Stimulated activated CD4-positive, alpha-beta T cell treated with anti-CD3 and anti-CD28 coated beads, TNF-alpha, amount 100 ng/mL, for 1 hour (primary cell): ENCODE data around the gene CYCS.
"Not testable (repeated sequence)": the region's sequence is repeated elsewhere in the genome, so short reads cannot be mapped to it uniquely, and the experiment has no call there.

ENCODE experiments used
- DNase-seq, 3 donors: peaks; one replicate each; pipeline ENCODE4 v3.0.0-alpha.2; 2020; ENCODE audit warnings: low read depth in 3 of 3, low spot score in 1 of 3

Gene CYCS

DNA sequence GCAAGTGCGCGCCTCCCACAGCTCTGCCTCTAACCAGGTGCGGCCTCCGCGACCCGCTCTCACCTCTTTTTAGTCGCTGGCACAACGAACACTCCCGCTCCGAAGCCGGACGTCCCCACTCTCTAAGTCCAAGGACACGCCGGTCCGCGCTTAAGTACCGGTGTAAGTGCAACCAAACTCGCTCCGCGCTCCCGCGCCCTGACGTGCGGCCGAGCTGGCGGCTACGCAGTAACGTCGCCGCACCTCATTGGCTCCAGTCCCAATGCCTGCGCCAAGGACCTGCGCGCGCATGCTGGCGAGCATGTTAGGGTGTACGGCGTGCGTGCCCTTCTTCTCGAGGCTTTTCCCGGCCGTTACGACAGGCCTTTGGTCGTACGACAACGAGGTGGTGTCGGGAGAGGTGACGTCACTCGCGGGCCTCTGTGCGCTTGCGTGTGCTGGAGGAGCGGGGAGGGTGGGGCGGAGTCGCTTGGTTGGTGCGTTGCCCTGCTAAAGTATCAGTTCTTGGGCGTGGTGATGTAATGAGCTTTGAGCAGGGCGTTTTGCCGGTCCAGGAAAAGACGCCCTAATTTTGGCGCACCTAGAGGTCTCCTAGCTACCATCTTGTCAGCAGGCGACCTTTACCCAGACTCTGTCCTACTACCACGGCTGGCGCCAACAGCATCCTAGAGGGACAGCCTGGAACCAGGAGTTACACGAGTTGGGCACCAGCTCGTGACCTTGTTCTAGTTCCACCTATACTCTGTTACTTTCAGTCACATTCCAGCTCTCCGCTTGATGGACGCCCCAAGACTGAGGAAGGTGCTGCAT is at the start of gene CYCS:
TSS of gene CYCS (minus strand) at position 124 of the 810 bp plus-strand sequence. CDS start 1,141 bp downstream, outside the sequence.
- DNase-seq = peak; percentile 97 to 99 (median 99)

DNA sequence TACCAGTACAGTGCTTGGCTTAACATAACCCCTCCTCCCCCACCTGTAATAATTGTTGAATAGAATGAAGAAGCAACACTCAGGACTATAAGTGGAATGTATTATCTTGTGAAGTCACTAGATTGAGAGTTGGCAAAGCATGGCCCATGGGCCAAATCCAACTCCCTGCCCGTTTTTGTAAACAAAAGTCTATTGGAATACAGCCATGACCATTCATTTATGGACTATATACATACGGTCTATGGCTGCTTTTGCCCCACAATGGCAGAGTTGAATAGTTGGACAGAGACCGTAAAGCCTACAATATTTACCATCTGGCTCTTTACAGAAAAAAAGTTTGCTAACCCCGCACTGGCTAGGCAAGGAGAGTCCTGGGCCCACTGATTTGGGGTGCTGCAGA is 48.1 kb upstream of the CYCS start:
- DNase-seq = no peak

DNA sequence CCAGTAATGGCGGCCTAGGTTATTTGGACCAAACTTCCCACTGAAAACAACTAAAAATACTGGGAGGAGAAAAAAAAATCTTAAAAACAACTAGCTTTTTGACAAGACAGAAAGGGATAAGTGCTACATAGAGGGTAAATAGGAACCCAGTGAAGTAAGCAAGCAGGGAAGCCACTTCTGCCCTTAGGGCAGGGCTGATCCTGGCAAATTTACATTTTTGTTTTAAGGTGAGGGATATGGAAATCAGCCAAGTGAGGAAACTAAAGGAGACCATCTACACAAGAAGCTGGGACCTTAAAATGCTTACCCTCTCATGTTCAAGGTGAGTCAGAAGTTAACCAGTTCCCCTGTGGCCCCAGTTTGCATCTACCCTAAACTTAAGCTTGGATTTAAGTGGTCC is 46.5 kb upstream of the CYCS start:
- no peak for DNase-seq

- no peak for DNase-seq
Observed at GRCh38 chr7:25171071-25171470, 46.0 kb upstream of the CYCS start.

DNA sequence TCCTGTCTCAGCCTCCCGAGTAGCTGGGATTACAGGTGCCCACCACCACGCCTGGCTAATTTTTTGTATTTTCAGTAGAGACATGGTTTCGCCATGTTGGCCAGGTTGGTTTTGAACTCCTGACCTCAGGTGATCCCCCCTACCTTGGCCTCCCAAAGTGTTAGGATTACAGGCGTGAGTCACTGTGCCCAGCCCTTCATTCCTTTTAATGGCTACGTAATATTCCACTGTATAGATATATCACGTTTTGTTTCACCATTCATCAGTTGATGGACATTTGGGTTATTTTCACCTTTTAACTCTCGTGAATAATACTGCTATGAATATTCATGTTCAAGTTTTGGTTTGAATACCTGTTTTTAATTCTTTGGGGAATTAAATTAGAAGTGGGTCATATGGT is 44.6 kb upstream of the CYCS start:
- DNase-seq = no peak

DNA sequence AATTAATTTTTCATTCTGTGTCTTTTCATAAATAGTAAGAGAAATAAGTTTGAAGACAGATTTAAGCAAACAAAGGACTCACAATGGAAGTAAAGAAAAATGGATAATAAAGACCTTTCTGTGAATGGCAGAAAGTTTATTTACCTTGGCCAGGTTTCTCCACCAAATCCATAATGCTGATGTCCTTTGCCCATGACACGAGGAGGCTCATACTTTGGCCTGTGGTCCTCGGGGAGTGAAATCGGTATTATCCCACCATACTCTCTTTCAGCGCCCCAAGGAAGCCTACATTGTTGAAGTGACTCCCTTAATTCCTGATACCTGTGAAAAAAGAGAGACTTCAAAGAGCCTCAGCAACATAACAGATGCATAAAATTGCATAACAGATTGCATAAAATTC is 43.1 kb upstream of the CYCS start:
- no peak for DNase-seq

- no peak for DNase-seq
Observed at GRCh38 chr7:25167262-25167843, 42.3 kb upstream of the CYCS start.

DNA sequence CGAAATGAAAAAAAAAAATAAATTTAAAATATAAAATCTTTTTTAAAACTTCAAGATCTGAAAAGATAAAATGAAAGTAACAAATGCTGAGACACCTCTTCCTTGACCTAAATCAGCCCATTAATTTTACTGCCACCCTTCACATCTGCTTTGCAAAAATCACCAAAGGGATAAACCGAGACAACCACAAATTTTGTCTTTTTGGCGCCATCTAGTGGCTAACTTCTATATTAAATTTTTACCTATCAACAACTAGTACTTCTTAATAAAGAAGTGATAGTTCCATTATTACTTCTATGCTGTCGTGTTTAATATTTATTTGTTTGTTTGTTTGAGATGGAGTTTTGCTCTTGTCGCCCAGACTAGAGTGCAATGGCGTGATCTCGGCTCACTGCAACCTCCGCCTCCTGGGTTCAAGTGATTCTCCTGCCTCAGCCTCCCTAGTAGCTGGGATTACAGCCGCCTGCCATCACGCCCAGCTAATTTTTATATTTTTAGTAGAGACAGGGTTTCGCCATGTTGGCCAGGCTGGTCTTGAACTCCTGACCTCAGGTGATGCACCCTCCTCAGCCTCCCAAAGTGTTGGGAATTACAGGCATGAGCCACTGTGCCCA is 35.0 kb upstream of the CYCS start:
- DNase-seq = not testable (repeated sequence)

DNA sequence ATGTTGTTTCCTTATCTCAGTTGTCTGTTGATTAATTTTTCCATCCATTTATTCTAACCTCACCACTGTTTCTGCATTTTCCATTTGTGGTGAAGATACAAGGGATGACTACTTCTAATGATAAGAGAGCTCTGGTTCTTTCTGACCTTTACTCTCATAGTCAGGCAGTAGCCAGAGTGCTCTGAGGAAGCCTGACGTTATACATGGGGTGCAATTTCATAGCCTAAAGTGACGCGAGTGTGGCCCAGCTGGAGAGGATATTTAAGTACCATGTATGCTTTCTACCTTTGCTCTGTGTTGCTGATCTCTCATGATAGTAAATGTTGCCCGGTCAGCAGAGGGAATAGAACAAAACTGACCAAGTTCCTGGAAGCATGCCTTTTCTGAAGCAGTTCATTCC is 33.9 kb upstream of the CYCS start:
- no peak for DNase-seq

DNA sequence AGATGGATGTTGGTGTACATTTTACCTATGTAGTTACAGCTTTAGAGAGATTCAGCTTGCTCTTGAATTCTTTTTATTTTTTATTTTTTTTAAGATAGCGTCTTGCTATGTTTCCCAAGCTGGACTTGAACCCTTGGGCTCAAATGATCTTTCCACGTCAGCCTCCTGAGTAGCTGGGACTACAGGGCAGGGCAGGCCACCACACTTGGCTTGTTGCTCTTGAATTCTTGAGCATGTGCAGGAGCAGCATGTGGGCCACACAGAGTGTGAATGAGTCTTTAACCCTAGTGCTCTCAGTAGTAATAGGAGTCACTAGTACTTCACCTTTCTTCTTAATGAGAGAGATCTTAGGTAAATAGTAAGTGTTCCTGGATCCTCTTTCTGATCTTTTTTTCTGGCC is 26.7 kb upstream of the CYCS start:
- no peak for DNase-seq

- DNase-seq = no peak
Observed at GRCh38 chr7:25149836-25150235, 24.8 kb upstream of the CYCS start.

- DNase-seq = no peak
Observed at GRCh38 chr7:25148772-25149575, 23.9 kb upstream of the CYCS start.

- no peak for DNase-seq
Observed at GRCh38 chr7:25143763-25144162, 18.7 kb upstream of the CYCS start.

DNA sequence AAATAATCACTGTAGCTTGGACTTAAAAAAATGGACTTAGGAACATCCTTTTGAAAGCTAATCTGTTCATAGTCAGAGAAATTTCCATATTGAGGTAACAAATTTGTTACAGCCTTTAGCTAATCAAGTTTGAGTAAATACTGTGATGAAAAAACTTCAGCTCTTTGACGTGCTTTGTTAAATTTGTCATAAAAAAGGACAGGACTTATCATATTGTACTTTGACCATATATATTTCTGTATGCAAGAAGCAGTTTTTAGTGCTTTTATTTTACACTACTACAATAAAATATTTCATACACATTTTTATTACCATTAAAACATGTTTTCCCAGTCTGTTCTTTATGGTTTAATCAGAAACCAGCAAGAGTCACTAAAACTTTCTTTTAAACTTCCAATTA is 14.5 kb upstream of the CYCS start:
- DNase-seq = no peak

GRCh38 chr7:25134358-25135010 is 9.4 kb upstream of the CYCS start:
- DNase-seq = no peak

GRCh38 chr7:25132430-25132829 is 7.4 kb upstream of the CYCS start:
- no peak for DNase-seq

- DNase-seq = no peak
Observed at GRCh38 chr7:25126751-25127150, 1.7 kb upstream of the CYCS start.

DNA sequence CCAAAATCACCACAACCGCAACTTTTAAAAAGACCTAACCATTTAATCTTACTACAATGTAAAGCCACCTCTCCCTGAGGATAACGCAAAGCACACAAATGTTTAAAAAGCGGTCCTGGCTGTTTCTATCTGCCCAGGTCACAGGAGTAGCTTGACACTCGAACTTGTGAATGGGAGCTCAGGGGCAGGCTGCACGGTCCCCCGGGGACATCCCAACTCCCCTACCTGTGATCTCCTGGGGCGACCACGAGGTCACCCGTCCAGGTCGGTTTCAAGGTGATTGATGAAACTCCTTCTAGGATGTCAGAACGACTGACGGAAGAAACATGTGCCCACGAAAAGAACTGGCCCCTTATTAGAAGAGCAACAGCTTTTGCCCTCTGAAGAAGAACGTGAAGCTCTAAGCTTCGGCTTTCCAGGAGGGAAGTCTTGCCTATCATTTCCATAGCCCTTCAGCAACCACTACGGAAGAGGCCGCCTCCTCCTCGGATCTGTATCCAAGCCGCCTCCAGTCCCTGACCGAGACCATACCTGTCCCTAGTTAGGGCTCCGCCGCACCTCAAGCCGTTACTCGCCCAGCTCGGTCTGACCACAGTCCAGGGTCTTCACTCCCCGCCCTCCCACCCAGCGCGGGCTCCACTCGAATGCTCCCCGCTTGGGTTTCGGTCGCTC is 459 bp downstream of the CYCS start:
- DNase-seq = peak in 1 of 3 donors; percentile 3

- DNase-seq = no peak
Observed at GRCh38 chr7:25122373-25122772, 2.7 kb downstream of the CYCS start.

DNA sequence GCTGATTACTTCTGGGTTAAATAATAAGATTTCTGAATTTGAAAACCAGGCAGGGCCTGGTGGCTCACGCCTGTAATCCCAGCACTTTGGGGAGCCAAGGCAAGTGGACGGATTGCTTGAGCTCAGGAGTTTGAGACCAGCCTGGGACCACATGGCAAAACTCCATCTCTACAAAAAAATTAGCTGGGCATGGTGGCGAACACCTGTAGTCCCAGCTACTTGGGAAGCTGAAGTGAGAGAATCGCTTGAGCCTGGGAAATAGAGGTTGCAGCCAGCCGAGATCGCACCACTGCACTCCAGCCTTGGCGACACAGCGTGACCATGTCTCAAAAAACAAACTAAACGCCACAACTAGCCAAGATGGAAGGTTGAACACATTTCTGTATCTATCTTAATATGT is 3.5 kb downstream of the CYCS start:
- no peak for DNase-seq

DNA sequence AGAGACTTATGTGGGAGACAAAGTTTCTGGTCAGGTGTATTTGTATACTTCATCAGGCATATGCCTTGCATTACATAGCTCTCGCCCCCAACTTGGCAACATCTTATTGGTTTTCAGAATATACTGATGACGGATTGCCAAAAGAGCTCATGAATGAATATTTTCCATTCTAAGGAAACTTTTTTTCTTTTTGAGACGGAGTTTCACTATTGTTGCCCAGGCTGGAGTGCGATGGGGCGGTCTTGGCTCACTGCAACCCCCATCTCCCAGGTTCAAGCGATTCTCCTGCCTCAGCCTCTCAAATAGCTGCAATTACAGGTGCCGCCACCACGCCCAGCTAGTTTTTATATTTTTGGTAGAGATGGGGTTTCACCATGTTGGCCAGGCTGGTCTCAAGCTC is 6.0 kb downstream of the CYCS start:
- no peak for DNase-seq
